ENCODE results near the gene SCMH1. TPM values are rescaled to one million over a fixed set of nuclear protein-coding genes. Genes with fewer than 3 reads are reported as not detected.

Gene SCMH1
- total RNA-seq, 4 donors from 2014 or later: 76.5 to 110 (median 92.4) TPM

DNA sequence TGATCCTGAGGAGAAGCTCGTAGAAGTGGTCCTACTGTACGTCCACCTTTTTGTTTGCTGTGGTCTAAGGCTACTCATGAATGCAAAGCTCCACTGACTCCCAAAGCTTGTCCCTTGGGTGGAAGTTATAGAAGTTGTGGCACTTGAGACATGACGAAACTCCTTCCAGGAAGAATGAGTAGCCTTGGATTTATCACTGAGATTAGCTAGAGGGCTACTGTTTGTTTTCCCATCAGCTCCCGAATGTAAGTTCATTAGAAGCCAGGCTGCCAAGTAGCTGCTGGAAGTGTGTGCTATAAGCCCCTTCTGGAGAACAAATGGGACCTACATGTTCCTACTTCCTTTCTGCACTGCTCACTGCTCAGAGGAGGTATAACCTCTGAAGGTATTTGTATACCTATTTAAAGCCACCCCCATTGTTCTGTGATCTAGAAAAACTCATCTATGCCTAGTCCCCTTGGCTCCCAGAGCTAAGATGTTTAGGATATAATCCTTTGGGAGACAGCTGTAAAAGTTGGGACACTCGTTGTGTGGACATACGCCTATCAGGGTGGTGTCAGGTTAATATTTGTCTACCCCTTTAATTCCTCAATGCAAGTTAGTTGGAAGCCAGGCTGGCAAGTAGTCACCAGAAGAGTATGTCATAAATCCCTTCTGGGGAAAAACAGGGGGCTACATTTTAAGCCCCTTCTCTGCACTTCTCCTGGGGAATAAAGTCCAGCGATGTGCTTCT is 72.9 kb downstream of the SCMH1 start:
- no peak for DNase-seq (ENCODE audit: extremely low spot score)
- H3K9me3 ChIP-seq: peaks cover 0 to 7% (median 0%) of the 10 kb centered on the region in 4 donors
- H3K4me1 ChIP-seq: no peaks in the 10 kb centered on the region
- WGBS: 95% methylated on average over 7 of the region's 7 CpGs
- intact Hi-C loops (cut with DNase I): no loop called here
- no peak overlapping the region for H3K27ac ChIP-seq (replicated peaks in 1 of 4)
- no peak for TF ChIP-seq POLR2AphosphoS5 (IDR thresholded peaks at IDR 0.05)
- TF ChIP-seq POLR2A (IDR thresholded peaks at IDR 0.05; ENCODE audit: low read depth): no peak
- TF ChIP-seq EP300 (IDR thresholded peaks at IDR 0.05): no peak
- TF ChIP-seq, protein P1, sequence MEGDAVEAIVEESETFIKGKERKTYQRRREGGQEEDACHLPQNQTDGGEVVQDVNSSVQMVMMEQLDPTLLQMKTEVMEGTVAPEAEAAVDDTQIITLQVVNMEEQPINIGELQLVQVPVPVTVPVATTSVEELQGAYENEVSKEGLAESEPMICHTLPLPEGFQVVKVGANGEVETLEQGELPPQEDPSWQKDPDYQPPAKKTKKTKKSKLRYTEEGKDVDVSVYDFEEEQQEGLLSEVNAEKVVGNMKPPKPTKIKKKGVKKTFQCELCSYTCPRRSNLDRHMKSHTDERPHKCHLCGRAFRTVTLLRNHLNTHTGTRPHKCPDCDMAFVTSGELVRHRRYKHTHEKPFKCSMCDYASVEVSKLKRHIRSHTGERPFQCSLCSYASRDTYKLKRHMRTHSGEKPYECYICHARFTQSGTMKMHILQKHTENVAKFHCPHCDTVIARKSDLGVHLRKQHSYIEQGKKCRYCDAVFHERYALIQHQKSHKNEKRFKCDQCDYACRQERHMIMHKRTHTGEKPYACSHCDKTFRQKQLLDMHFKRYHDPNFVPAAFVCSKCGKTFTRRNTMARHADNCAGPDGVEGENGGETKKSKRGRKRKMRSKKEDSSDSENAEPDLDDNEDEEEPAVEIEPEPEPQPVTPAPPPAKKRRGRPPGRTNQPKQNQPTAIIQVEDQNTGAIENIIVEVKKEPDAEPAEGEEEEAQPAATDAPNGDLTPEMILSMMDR (IDR thresholded peaks at IDR 0.05): no peak
- no peaks in the 10 kb centered on the region for H3K27me3 ChIP-seq
- peaks cover 0 to 3% (median 0%) of the 10 kb centered on the region in 4 donors for H3K36me3 ChIP-seq
- H3K4me3 ChIP-seq: no peak overlapping the region

DNA sequence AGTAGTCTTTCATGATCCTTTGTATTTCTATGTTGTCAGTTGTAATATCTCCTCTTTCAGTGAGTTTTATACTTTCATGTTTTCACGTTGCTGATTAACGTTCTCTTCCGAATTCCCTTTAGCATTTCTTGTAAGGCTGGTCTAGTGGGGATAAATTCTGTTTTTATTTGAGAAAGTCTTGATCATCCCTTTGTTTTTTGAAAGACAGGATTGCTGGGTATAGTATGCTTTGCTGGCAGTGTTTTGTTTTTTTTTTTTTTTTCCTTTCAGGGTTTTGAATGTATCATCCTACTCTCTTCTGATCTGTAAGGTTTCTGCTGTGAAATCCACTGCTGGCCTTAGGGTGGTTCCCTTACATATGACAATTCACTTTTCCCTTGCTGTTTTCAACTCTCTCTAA is 74.4 kb downstream of the SCMH1 start:
- no peak overlapping the region for H3K4me3 ChIP-seq
- no peaks in the 10 kb centered on the region for H3K4me1 ChIP-seq
- peaks cover 0 to 7% (median 0%) of the 10 kb centered on the region in 4 donors for H3K9me3 ChIP-seq
- no peaks in the 10 kb centered on the region for H3K27me3 ChIP-seq
- TF ChIP-seq EP300 (IDR thresholded peaks at IDR 0.05) (no peak), POLR2A (IDR thresholded peaks at IDR 0.05; ENCODE audit: low read depth) (no peak), POLR2AphosphoS5 (IDR thresholded peaks at IDR 0.05) (no peak)
- TF ChIP-seq, protein P1 (IDR thresholded peaks at IDR 0.05): no peak
- 97% methylated on average over 3 of the region's 3 CpGs for WGBS
- DNase-seq (ENCODE audit: extremely low spot score): no peak
- H3K27ac ChIP-seq (replicated peaks in 1 of 4): no peak overlapping the region
- intact Hi-C loops (cut with DNase I): no loop called here
- peaks cover 0 to 7% (median 3%) of the 10 kb centered on the region in 4 donors for H3K36me3 ChIP-seq

DNA sequence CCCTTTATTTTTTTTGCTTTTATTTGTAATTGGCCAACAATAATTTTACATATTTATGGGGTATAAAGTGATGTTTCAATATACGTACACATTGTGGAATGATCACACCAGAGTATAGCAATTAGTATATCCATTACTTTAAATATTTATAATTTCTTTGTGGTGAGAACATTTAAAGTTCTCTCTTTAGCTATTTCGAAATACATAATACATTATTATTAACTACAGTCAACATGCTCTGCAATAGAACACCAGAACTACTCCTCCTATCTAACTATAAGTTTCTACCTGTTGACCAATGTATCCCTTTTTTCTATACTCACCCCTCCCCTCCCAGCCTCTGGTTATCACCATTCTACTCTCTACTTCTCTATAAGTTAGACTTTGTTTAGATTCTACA is 77.4 kb downstream of the SCMH1 start:
- Histone ChIP-seq H3K4me3 (no peak overlapping the region), H3K36me3 (peaks cover 0 to 25% (median 7%) of the 10 kb centered on the region in 4 donors), H3K4me1 (no peaks in the 10 kb centered on the region), H3K27me3 (no peaks in the 10 kb centered on the region), H3K9me3 (peaks cover 0 to 7% (median 0%) of the 10 kb centered on the region in 4 donors), H3K27ac (replicated peaks in 1 of 4) (no peak overlapping the region)
- intact Hi-C loops (cut with DNase I): loop anchor here (5.0 kb wide), 1 partner anchor 68 kb away; no protein-coding TSS in a partner anchor
- WGBS: 93% methylated on average over 2 of the region's 2 CpGs
- no peak for DNase-seq (ENCODE audit: extremely low spot score)
- TF ChIP-seq, protein P1 (IDR thresholded peaks at IDR 0.05): no peak
- TF ChIP-seq EP300 (IDR thresholded peaks at IDR 0.05): no peak
- no peak for TF ChIP-seq POLR2A (IDR thresholded peaks at IDR 0.05; ENCODE audit: low read depth)
- TF ChIP-seq POLR2AphosphoS5 (IDR thresholded peaks at IDR 0.05): no peak

DNA sequence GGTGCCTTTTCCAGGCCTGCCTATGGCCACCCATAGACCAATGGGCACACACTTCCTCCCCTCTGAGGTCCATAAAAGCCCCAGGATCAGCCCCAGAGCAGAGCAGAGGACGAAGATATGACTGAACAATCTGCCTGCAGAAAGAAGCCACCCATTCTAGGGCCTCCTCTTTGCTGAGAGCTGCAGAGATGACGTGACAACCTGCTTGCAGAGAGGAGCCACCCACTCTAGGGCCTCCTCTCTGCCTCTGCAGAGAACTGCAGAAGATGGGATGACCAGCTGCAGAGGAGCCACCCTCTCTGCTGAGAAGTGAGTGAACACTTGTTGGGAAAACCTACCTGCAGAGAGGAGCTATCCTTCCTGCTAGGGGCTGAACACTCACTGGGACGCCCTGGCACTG is 79.7 kb downstream of the SCMH1 start:
- WGBS: 90% methylated on average over 2 of the region's 3 CpGs
- no peak for TF ChIP-seq POLR2A (IDR thresholded peaks at IDR 0.05; ENCODE audit: low read depth)
- TF ChIP-seq POLR2AphosphoS5 (IDR thresholded peaks at IDR 0.05): no peak
- TF ChIP-seq EP300 (IDR thresholded peaks at IDR 0.05): no peak
- TF ChIP-seq, protein P1 (IDR thresholded peaks at IDR 0.05): no peak
- Histone ChIP-seq H3K36me3 (peaks cover 0 to 31% (median 5%) of the 10 kb centered on the region in 4 donors), H3K4me3 (no peak overlapping the region), H3K27ac (replicated peaks in 1 of 4) (no peak overlapping the region), H3K27me3 (no peaks in the 10 kb centered on the region), H3K4me1 (peaks cover 0 to 9% (median 6%) of the 10 kb centered on the region in 4 donors), H3K9me3 (no peaks in the 10 kb centered on the region)
- no peak for DNase-seq (ENCODE audit: extremely low spot score)
- intact Hi-C loops (cut with DNase I): loop anchor here (5.0 kb wide), 1 partner anchor 70 kb away; no protein-coding TSS in a partner anchor
